Thyroid gland (tissue), 4 donors: ENCODE data around the gene POLR1H.

Experiments used
- CTCF ChIP-seq, 6 experiments: fragments of 200-600 bp in 3 of 6; fragments of 450-650 bp in 3 of 6; sonication (generic) in 3 of 6; IDR thresholded peaks; one replicate each; pipeline ENCODE4 v1.5.1; 2016 to 2019; ENCODE audit warnings: antibody characterized with exemption in 6 of 6, mild to moderate bottlenecking in 2 of 6, inconsistent platforms in 1 of 6, moderate library complexity in 1 of 6
- POLR2A ChIP-seq, 2 donors: fragments of 450-650 bp; IDR thresholded peaks; one replicate each; pipeline ENCODE4 v1.6.1; 2017; ENCODE audit warnings: antibody characterized with exemption in 2 of 2, mild to moderate bottlenecking in 2 of 2, moderate library complexity in 1 of 2

- TF ChIP-seq CTCF (IDR thresholded peaks at IDR 0.05) (no peak), POLR2A (IDR thresholded peaks at IDR 0.05) (no peak)
Observed at GRCh38 chr6:30097902-30098768, 37.1 kb downstream of the POLR1H start.
